GM19238 (cell line): Measurements from ENCODE around the gene NIBAN1.

Experiments
- DNase-seq: peaks from one replicate; pipeline ENCODE4 v3.0.0; 2011; ENCODE audit warnings: low spot score; ENCODE audit not compliant: insufficient read length

Gene NIBAN1

DNA sequence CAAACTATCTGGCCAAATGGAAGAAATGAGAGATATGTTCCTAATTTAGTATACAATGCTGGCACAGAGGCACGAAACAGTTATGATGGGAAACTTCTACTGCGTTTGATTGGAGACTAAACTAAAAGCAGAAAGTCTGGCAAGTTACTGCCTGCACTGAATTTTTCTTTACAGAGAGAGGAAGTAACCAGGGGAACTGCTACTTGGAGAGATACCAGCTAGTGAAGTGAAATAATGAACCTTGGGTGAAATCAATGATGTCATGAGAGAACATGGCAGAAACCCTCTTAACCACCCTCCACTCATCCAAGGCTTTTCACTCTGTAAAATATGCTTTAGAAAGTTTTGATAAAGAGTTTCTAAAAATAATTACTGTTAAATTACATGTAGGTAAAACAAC is 29.3 kb downstream of the NIBAN1 start:
- peak; percentile 11 for DNase-seq

DNA sequence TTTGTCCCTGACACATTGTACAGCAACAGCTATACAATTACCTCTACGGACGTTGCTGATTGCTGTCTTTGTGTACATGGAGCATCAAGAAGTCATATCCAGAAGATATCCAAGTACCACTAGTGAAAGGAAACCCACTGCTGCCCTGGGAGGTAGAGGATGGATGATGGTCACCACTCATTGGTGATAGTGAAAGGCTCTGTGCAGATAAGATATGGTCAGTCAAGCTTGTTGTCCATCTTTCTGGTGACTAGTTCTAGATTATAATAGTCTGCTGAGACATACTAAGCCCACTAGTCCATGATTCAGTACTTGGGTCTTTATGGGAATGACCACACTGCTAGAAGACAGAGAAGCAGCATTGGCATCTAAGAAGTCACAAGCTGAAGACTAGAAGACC is 30.3 kb downstream of the NIBAN1 start:
- DNase-seq: no peak

- DNase-seq: no peak
These were observed 32.6 kb downstream of the NIBAN1 start for GRCh38 chr1:184941735-184942134.

- DNase-seq: no peak
These were observed 32.9 kb downstream of the NIBAN1 start for GRCh38 chr1:184941410-184941733.

DNA sequence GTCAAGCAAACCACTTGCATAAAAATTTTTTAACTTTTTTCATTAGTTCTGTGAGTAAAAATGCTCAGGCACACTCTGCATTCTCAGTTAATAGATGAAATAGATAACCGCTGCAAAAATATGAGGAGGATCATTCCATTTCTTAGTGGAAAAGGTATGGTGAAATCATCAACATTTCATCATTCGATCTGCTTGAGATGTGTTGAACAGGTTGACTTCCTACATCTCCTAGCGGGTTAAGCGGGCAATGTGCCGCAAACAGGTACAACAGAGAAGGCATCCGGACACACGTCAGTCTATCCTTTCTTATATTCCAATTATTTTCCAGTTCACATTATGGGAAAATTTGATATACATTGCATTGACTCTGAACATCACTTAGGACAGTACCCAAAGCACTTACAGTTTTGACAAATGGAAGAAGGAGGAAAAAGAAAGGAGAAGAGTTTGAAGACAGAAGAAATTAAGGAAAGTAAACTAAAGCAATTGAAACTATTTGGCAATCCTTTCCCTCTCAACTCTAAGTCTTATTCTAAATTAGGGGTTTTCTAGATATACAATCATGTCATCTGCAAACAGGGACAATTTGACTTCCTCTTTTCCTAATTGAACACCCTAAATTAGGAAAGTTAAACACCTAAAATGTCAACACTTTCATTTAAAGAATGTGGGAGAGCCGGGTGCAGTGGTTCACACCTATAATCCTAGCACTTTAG is 33.5 kb downstream of the NIBAN1 start:
- no peak for DNase-seq

DNA sequence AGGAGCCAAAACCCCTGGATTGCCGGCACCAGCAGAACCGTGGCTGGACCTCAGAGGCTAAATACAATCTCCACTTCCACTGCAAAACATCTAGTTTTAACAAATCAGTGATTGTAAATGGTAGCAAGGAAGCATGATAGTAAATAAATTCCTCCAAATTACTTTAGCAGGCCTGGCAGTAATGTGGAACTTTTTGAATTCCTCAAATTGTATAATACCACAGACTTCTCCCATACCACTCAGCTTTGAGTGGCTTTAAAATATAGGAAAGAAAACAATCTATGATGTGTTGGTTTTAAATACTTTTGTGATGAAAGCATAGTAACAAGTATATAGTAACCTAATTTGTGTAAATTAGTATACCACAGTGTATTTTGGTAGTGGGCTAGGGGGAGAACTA is 34.1 kb downstream of the NIBAN1 start:
- no peak for DNase-seq

GRCh38 chr1:184937729-184938128 is 36.6 kb downstream of the NIBAN1 start:
- DNase-seq: no peak

- DNase-seq: no peak
These were observed 38.1 kb downstream of the NIBAN1 start for GRCh38 chr1:184935920-184936798.

- DNase-seq: no peak
These were observed 40.4 kb downstream of the NIBAN1 start for GRCh38 chr1:184933944-184934343.

DNA sequence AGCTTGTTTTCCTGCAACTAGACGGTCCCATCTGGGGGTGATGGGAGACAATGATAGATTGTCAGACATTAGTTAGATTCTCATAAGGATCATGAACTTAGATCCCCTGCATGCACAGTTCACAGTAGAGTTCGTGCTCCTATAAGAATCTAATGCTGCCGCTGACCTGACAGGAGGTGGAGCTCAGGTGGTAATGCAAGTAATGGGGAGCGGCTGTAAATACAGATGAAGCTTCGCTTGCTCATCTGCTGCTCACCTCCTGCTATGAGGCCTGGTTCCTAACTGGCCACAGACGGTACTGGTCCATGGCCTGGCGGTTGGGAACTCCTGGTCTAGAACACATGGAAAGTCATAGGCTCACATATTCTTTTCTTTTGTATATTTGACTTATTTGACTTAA is 42.0 kb downstream of the NIBAN1 start:
- no peak for DNase-seq

DNA sequence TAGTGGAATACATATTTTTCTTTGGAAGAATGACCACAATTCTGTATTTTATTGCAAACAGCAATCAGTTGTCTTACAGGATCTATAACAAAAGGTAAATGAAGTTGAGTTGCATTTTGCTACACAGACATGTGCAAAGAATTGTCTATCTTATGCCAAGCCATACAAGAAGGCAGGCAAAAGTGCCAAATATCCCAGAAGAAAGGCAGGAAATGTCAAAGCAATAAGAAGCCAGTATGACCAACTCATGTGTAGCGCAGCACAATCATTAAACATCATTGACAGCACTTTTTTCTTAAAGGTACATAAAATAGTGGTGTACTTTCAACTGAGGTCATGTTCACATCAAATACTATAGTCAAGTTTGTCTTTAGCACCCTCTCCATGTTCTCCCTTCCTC is 42.7 kb downstream of the NIBAN1 start:
- DNase-seq: no peak

DNA sequence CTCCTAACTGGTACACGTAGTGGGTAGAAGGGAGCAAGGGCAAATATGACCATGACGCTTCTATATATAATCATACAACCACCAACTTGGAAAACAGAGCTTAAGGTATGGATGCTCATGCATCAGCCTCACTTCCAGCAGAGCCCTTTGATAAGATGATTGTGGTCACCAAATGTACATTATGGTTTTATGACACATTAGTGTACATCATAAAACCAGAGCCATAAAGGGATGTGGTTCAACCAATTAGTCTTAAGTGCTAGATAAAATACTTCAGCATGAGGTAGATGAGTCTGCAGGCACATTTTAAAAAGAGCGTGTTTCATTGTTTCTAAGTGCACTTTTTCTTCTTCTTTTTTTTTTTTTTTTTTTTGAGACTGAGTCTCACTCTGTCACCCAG is 43.7 kb downstream of the NIBAN1 start:
- no peak for DNase-seq

DNA sequence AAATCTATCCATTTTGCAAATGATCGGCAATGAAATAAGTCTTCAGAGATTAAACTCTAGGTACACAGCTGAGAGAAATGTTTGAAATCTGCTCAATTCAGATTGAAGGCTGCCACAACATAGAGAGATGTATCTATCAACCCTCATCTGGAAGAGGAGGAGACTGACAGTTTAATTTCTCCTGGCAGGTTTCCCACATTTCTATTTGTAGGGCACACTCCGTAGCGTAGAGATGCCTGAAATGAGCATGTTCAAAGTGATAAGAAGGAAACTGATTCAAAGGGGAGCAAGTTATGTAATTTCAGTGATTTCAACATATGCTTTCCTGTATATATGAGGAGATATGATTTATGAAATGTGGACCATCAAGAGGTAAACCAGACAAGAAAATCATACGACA is 44.1 kb downstream of the NIBAN1 start:
- no peak for DNase-seq

GRCh38 chr1:184929711-184930202 is 44.6 kb downstream of the NIBAN1 start:
- DNase-seq: no peak

DNA sequence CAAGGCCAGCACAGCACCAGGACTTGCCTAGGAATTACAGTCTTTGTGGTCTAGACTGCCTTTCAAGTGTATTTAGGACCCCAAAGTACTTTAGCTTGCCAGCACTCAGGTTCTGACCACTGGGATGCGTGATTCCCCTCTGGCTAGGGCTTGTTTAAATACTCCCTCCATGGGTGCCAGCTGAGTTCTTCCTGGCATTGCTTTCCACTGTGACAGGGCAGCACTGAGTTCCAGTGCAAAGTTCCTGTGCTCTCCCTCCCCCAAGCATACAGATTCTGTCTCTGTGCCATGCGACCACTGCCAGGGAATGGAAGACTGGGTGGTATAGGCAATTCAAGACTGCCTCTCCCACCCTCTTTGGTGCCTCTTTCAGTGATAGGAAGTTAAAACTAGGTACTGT is 45.9 kb downstream of the NIBAN1 start:
- DNase-seq: no peak
